Loucy (cell line): ENCODE results near the gene SCFD2.

Source experiments
- H2AFZ ChIP-seq: fragments of 200-600 bp; sonication (generic); 2 replicates; pipeline ENCODE4 v1.6.0; 2016; ENCODE audit warnings: antibody characterized with exemption, mild to moderate bottlenecking, low read length, moderate library complexity
- H3F3A ChIP-seq: fragments of 200-600 bp; 2 replicates; pipeline ENCODE4 v1.6.0; 2016; ENCODE audit warnings: antibody characterized with exemption, low read depth, mild to moderate bottlenecking
- H3K27me3 ChIP-seq: fragments of 200-600 bp; sonication (generic); 2 replicates; pipeline ENCODE4 v1.6.1; 2014; ENCODE audit warnings: low read length, mild to moderate bottlenecking; ENCODE audit not compliant: insufficient read depth, poor library complexity, severe bottlenecking
- H3K36me3 ChIP-seq: fragments of 200-600 bp; sonication (generic); 2 replicates; pipeline ENCODE4 v1.6.1; 2016; ENCODE audit warnings: low read length; ENCODE audit not compliant: insufficient read depth
- H3K4me1 ChIP-seq: fragments of 200-600 bp; sonication (generic); 2 replicates; pipeline ENCODE4 v1.5.1; 2014; ENCODE audit warnings: low read length, mild to moderate bottlenecking; ENCODE audit not compliant: insufficient read depth, poor library complexity, severe bottlenecking
- H3K4me2 ChIP-seq: fragments of 200-600 bp; sonication (generic); 2 replicates; pipeline ENCODE4 v1.6.0; 2014; ENCODE audit warnings: antibody characterized with exemption, low read length, low read depth, mild to moderate bottlenecking; ENCODE audit not compliant: poor library complexity, severe bottlenecking
- H3K4me3 ChIP-seq: fragments of 200-600 bp; sonication (generic); 2 replicates; pipeline ENCODE4 v1.5.1; 2014; ENCODE audit warnings: low read length, mild to moderate bottlenecking, mixed read lengths; ENCODE audit not compliant: poor library complexity, severe bottlenecking
- H3K79me2 ChIP-seq: fragments of 200-600 bp; sonication (generic); 2 replicates; pipeline ENCODE4 v1.6.1; 2014; ENCODE audit warnings: low read length; ENCODE audit not compliant: insufficient read depth
- H3K9ac ChIP-seq: fragments of 200-600 bp; sonication (generic); 2 replicates; pipeline ENCODE4 v1.6.0; 2014; ENCODE audit warnings: mild to moderate bottlenecking, low read depth, low read length, moderate library complexity; ENCODE audit not compliant: poor library complexity, severe bottlenecking
- H3K9me2 ChIP-seq: fragments of 200-600 bp; sonication (generic); replicated peaks from 2 replicates; pipeline ENCODE4 v1.6.1; 2016; ENCODE audit warnings: low read depth, low read length, mixed read lengths
- H3K9me3 ChIP-seq: fragments of 200-600 bp; sonication (generic); 2 replicates; pipeline ENCODE4 v1.6.1; 2014; ENCODE audit warnings: mild to moderate bottlenecking, antibody characterized with exemption, low read length, low read depth; ENCODE audit not compliant: insufficient read depth
- H4K20me1 ChIP-seq: fragments of 200-600 bp; sonication (generic); 2 replicates; pipeline ENCODE4 v1.6.0; 2014; ENCODE audit warnings: antibody characterized with exemption, low read length, mild to moderate bottlenecking; ENCODE audit not compliant: insufficient read depth, poor library complexity, severe bottlenecking
- EZH2phosphoT487 ChIP-seq: fragments of 200-600 bp; IDR thresholded peaks from 2 replicates; pipeline ENCODE4 v1.6.1; 2018; ENCODE audit warnings: antibody characterized with exemption, mild to moderate bottlenecking, moderate library complexity, borderline replicate concordance
- TF ChIP-seq, protein P1 (sequence below): fragments of 200-600 bp; sonication (generic); conservative IDR thresholded peaks from 2 replicates; pipeline ENCODE4 v1.5.1; 2014; ENCODE audit warnings: mild to moderate bottlenecking, antibody characterized with exemption, low read length

Gene SCFD2

DNA sequence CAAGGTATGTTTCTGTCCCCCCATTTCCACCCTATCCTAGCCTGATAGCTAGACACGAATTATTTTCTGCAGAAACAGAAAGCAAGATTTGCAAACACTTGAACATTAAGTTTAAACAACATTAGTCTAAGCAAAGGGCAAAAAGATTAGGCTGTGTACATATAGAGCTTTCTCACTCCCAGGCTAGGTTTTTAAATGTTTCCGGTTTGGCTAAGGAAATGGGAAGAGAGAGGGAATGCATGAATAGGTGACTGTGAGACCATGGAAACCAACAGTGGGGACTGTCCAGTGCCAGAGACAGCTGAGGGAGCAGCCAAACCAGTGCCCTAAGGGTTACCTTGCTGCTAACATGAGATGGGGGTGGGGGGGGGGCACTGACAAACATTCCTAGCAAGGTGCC lies 242.7 kb downstream of the SCFD2 start:
- no peaks in the 10 kb centered on the region for H3K9me3 ChIP-seq
- TF ChIP-seq EZH2phosphoT487: no peak
- TF ChIP-seq, protein P1, sequence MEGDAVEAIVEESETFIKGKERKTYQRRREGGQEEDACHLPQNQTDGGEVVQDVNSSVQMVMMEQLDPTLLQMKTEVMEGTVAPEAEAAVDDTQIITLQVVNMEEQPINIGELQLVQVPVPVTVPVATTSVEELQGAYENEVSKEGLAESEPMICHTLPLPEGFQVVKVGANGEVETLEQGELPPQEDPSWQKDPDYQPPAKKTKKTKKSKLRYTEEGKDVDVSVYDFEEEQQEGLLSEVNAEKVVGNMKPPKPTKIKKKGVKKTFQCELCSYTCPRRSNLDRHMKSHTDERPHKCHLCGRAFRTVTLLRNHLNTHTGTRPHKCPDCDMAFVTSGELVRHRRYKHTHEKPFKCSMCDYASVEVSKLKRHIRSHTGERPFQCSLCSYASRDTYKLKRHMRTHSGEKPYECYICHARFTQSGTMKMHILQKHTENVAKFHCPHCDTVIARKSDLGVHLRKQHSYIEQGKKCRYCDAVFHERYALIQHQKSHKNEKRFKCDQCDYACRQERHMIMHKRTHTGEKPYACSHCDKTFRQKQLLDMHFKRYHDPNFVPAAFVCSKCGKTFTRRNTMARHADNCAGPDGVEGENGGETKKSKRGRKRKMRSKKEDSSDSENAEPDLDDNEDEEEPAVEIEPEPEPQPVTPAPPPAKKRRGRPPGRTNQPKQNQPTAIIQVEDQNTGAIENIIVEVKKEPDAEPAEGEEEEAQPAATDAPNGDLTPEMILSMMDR: no peak
- no peaks in the 10 kb centered on the region for H3K36me3 ChIP-seq
- no peak overlapping the region for H2AFZ ChIP-seq
- H3K4me1 ChIP-seq: peaks cover 4% of the 10 kb centered on the region
- H3K4me3 ChIP-seq: no peak overlapping the region
- H3K9ac ChIP-seq: no peak overlapping the region
- H4K20me1 ChIP-seq: no peaks in the 10 kb centered on the region
- H3K4me2 ChIP-seq: no peak overlapping the region
- H3K27me3 ChIP-seq: no peaks in the 10 kb centered on the region
- no peaks in the 10 kb centered on the region for H3K9me2 ChIP-seq
- no peaks in the 10 kb centered on the region for H3K79me2 ChIP-seq
- no peaks in the 10 kb centered on the region for H3F3A ChIP-seq

DNA sequence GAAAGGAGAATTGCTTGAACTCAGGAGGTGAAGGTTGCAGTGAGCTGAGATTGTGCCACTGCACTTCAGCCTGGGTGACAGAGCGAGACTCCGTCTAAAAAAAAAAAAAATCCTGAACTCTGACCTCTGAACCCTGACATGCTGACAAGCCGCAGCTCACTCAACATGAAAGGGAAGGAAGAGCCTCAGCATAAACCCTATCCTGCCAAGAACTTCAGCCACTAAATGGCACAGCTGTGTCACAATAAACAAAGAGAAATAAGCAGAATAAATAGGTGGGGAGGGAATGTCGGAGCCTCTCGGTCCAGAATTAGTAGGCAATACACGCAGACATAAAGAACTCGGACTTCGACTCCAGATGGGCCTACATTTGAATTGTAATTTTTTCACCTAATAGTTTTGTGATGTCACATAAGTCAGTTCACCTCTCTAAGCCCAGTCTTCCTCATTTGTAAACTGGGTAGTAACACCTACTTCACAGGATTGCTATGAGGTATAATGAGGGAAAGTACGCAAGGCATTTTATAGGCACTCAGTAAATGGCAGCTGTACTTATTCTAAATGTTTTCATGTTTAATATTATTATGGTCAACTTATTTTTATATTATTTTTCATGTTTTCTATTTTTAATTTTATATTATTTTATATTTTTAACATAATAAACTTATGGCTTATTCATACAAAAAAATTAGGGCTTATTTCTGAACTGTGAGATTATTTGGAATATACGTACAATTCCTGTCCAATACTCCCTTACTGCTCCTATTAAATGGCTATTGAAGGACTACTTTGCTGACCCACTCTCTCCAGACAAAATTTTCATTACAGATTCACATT lies 243.4 kb downstream of the SCFD2 start:
- Histone ChIP-seq H3K4me2 (no peak overlapping the region), H3K9ac (no peak overlapping the region), H3K9me2 (no peaks in the 10 kb centered on the region), H3K4me1 (peaks cover 4% of the 10 kb centered on the region), H3K9me3 (no peaks in the 10 kb centered on the region), H4K20me1 (no peaks in the 10 kb centered on the region), H3K4me3 (no peak overlapping the region), H3K79me2 (no peaks in the 10 kb centered on the region), H3K27me3 (no peaks in the 10 kb centered on the region), H2AFZ (no peak overlapping the region), H3F3A (no peaks in the 10 kb centered on the region), H3K36me3 (no peaks in the 10 kb centered on the region)
- TF ChIP-seq, protein P1: no peak
- no peak for TF ChIP-seq EZH2phosphoT487

DNA sequence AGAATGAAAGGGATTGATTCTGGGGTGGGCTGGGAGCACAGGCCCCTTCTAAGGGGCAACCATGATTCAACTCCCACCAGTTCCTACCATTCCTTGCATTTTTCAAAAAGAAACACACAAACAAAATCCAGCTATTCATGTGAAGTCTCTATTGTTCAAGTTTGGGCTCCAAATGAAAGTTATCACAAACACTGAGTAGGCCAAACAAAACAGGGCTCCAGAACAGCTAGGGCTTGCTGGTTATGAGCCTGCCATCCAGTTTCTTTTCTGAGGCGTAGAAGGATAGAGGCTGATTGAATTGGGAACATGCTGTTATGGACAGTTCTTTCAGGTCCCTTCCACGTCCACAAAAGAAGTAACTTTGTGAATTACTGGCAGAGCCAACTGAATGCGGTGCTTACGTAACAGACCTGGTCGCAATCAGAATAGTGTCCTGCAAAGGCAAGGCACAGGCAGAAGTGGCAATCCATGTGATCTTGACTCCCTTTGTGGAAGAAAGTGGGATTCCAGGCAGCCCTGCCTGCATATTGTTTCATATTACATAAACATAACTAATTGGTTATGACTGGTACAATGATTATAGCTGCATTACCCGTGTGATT lies 244.5 kb downstream of the SCFD2 start:
- H3K4me2 ChIP-seq: no peak overlapping the region
- H3K4me3 ChIP-seq: no peak overlapping the region
- H2AFZ ChIP-seq: no peak overlapping the region
- no peak overlapping the region for H3K9ac ChIP-seq
- no peaks in the 10 kb centered on the region for H3K27me3 ChIP-seq
- H3K9me2 ChIP-seq: no peaks in the 10 kb centered on the region
- H3K36me3 ChIP-seq: no peaks in the 10 kb centered on the region
- no peaks in the 10 kb centered on the region for H3K79me2 ChIP-seq
- peaks cover 11% of the 10 kb centered on the region for H3K4me1 ChIP-seq
- no peak for TF ChIP-seq EZH2phosphoT487
- TF ChIP-seq, protein P1: no peak
- H3F3A ChIP-seq: no peaks in the 10 kb centered on the region
- H4K20me1 ChIP-seq: no peaks in the 10 kb centered on the region
- H3K9me3 ChIP-seq: no peaks in the 10 kb centered on the region
